CD4-positive, alpha-beta T cell treated with Interleukin-15 for 1 hour (primary cell): Measurements from ENCODE around the gene TERT.
"Not testable (repeated sequence)": the region's sequence is repeated elsewhere in the genome, so short reads cannot be mapped to it uniquely, and the experiment has no call there.

Source experiments
- DNase-seq: peaks from one replicate; pipeline ENCODE4 v3.0.0-alpha.2; 2020

TERT gene

GRCh38 chr5:1330847-1331831, 36.3 kb upstream of the TERT start:
- DNase-seq, result no peak

GRCh38 chr5:1330146-1330846, 35.4 kb upstream of the TERT start:
- DNase-seq, result no peak

GRCh38 chr5:1329111-1329579, 34.3 kb upstream of the TERT start:
- DNase-seq, result no peak

- DNase-seq, result not testable (repeated sequence)
Observed at GRCh38 chr5:1328237-1329110, 33.6 kb upstream of the TERT start.

- not testable (repeated sequence) for DNase-seq
Observed at GRCh38 chr5:1326901-1327756, 32.3 kb upstream of the TERT start.

GRCh38 chr5:1326532-1326875, 31.6 kb upstream of the TERT start:
- not testable (repeated sequence) for DNase-seq

GRCh38 chr5:1325870-1326531, 31.1 kb upstream of the TERT start:
- no peak for DNase-seq

- no peak for DNase-seq
Observed at GRCh38 chr5:1325191-1325741, 30.4 kb upstream of the TERT start.

GRCh38 chr5:1324719-1325190, 29.9 kb upstream of the TERT start:
- DNase-seq, result no peak

- no peak for DNase-seq
Observed at GRCh38 chr5:1324301-1324700, 29.4 kb upstream of the TERT start.

GRCh38 chr5:1323803-1324173, 28.9 kb upstream of the TERT start:
- DNase-seq, result no peak

- no peak for DNase-seq
Observed at GRCh38 chr5:1322955-1323802, 28.3 kb upstream of the TERT start.

- no peak for DNase-seq
Observed at GRCh38 chr5:1322036-1322900, 27.4 kb upstream of the TERT start.

- DNase-seq, result no peak
Observed at GRCh38 chr5:1321576-1321975, 26.7 kb upstream of the TERT start.

GRCh38 chr5:1320436-1321344, 25.8 kb upstream of the TERT start:
- no peak for DNase-seq

GRCh38 chr5:1319436-1320256, 24.8 kb upstream of the TERT start:
- no peak for DNase-seq

GRCh38 chr5:1318659-1319251, 23.9 kb upstream of the TERT start:
- no peak for DNase-seq
